Progenitor cell of endocrine pancreas (in vitro differentiated cells): ENCODE data around the gene CDH4. TPM values are rescaled to one million over a fixed set of nuclear protein-coding genes. Genes with fewer than 3 reads are reported as not detected.

Experiments
- DNase-seq: peaks from one replicate; pipeline ENCODE4 v3.0.0; 2021; ENCODE audit warnings: low spot score; ENCODE audit not compliant: unreplicated experiment
- H3K27ac Mint-ChIP-seq: 2 replicates; pipeline ENCODE4 v1.8.0; 2021; ENCODE audit warnings: mild to moderate bottlenecking, moderate library complexity, mixed read lengths
- H3K27me3 Mint-ChIP-seq: 2 replicates; pipeline ENCODE4 v1.8.0; 2021; ENCODE audit warnings: mixed read lengths
- H3K36me3 Mint-ChIP-seq: 2 replicates; pipeline ENCODE4 v1.8.0; 2022; ENCODE audit warnings: mixed read lengths; ENCODE audit not compliant: insufficient read depth
- H3K4me1 Mint-ChIP-seq: 2 replicates; pipeline ENCODE4 v1.8.0; 2021; ENCODE audit warnings: low read depth, mixed read lengths
- H3K4me3 Mint-ChIP-seq: 2 replicates; pipeline ENCODE4 v1.8.0; 2021; ENCODE audit warnings: low read depth, mild to moderate bottlenecking, moderate library complexity, mixed read lengths
- H3K9me3 Mint-ChIP-seq: 2 replicates; pipeline ENCODE4 v1.8.0; 2021; ENCODE audit warnings: low read depth, mixed read lengths
- total RNA-seq: library from RNA; stranded (reverse); gene quantifications from 2 replicates; pipeline ENCODE4 v1.2.1, GENCODE V29; 2021
- TF ChIP-seq, protein P1 (sequence below): fragments of 200-600 bp; sonication (generic); IDR thresholded peaks from one replicate; pipeline ENCODE4 v1.5.0; 2021; ENCODE audit warnings: antibody characterized with exemption, mild to moderate bottlenecking; ENCODE audit not compliant: unreplicated experiment

CDH4 gene
- total RNA-seq, 1 donor from 2014 or later: 0.43 TPM

DNA sequence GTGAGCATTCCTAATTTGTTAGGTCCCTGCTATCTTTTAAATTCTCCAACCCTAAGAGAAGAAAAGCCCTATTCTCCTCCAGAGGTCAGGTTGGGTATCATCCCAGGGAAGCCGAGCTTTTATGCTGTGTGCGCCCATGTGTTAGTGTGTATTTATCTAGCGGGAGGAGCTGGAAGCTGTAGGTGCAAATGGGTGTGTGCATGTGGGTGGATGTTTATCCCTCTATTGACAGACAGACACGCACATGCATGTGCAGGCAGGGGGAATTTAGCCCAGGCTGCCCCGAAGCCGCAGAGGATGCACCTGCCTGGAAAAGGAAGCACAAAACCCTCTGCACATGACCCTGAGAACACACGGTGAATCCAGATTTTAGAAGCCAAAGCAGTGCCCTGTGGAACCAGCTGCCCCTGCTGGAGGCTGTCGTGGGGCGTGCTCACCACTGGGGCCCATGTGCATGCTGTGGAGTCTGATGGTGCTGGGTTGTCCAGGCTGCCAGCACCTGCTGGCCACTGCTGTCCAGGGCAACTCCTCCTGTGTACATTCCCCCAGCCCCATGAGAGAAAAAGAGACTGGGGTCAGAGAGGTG lies 416.1 kb downstream of the CDH4 start:
- Mint-ChIP-seq H3K4me3 (no peak overlapping the region), H3K27ac (no peak overlapping the region), H3K27me3 (peaks cover 10% of the 10 kb centered on the region), H3K4me1 (no peaks in the 10 kb centered on the region), H3K9me3 (peaks cover 4% of the 10 kb centered on the region), H3K36me3 (no peaks in the 10 kb centered on the region)
- TF ChIP-seq, protein P1, sequence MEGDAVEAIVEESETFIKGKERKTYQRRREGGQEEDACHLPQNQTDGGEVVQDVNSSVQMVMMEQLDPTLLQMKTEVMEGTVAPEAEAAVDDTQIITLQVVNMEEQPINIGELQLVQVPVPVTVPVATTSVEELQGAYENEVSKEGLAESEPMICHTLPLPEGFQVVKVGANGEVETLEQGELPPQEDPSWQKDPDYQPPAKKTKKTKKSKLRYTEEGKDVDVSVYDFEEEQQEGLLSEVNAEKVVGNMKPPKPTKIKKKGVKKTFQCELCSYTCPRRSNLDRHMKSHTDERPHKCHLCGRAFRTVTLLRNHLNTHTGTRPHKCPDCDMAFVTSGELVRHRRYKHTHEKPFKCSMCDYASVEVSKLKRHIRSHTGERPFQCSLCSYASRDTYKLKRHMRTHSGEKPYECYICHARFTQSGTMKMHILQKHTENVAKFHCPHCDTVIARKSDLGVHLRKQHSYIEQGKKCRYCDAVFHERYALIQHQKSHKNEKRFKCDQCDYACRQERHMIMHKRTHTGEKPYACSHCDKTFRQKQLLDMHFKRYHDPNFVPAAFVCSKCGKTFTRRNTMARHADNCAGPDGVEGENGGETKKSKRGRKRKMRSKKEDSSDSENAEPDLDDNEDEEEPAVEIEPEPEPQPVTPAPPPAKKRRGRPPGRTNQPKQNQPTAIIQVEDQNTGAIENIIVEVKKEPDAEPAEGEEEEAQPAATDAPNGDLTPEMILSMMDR: no peak
- no peak for DNase-seq

DNA sequence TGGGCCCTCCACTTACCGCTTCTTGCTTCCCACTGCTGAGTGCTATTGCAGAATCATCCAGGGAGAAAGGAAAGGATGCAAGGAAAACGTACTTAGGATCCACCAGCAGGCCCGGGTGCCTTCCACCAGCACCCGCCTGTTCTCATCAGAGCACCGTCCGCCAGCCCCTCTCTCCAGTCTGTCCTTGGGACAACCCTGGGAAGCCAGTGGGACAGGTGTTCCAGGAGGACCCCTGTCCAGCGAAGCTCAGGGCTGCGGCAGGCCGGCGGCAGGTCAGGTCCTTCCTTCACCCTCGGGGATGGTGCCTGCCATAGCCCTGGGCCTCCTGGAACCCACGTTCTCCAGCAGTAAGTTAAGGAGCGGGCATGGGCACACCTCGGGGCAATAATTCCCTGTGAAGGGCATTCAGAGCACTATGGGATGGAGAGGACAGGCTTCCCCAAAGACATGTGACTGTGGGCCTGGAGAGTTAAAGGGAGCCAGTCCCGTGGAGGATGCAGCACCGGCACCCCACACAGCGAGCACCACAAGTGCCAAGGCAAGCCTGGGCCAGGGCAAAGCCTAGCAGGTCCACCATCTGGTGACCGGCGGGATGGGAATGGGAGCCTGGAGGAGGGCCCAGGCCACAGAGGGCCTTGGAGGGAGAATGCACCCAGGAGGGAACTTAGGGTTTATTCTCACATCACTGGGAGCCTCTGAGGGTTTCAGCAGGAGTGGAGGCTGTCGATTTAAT lies 416.9 kb downstream of the CDH4 start:
- H3K4me1 Mint-ChIP-seq: no peaks in the 10 kb centered on the region
- H3K9me3 Mint-ChIP-seq: peaks cover 4% of the 10 kb centered on the region
- no peak overlapping the region for H3K27ac Mint-ChIP-seq
- no peak overlapping the region for H3K4me3 Mint-ChIP-seq
- no peak for DNase-seq
- no peaks in the 10 kb centered on the region for H3K36me3 Mint-ChIP-seq
- H3K27me3 Mint-ChIP-seq: peaks cover 15% of the 10 kb centered on the region
- TF ChIP-seq, protein P1: no peak

DNA sequence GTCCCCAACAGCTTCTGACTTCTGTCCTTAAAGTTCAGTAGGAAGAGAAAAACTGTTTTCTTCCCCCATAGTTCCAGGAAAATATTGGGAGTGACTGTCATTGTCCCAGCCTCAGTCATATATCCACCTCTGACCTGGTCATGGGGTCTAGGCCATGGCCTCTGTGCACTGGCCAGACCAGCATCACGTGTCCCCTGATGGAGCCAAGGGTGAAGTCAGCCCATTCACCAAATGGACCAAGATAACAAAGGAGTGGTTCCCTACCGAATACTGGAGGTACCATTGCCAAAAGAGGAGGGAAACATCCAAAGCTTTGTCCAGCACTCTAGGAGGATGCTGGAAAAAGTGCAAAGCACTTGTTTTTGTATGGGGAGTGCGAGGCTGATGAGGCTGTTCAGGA lies 418.2 kb downstream of the CDH4 start:
- TF ChIP-seq, protein P1: no peak
- Mint-ChIP-seq H3K36me3 (no peaks in the 10 kb centered on the region), H3K9me3 (peaks cover 4% of the 10 kb centered on the region), H3K4me3 (no peak overlapping the region), H3K4me1 (no peaks in the 10 kb centered on the region), H3K27me3 (peaks cover 20% of the 10 kb centered on the region), H3K27ac (no peak overlapping the region)
- DNase-seq: no peak

DNA sequence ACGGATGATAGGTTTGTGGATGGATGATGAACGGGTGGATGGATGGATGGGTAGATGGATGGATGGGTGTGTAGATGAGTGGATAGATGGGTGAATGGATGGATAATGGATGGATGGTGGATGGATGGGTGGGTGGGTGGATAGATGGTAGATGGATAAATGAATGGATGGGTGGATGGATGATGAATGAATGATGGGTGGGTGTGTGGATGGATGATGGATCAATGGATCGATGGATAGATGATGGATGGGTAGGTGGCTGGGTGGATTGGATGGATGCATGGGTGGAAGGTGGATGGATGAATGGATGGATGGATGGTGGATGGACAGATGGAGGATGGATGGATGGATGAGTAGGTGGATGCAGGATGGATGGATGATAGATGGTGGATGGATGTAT lies 419.5 kb downstream of the CDH4 start:
- TF ChIP-seq, protein P1: no peak
- Mint-ChIP-seq H3K4me3 (no peak overlapping the region), H3K4me1 (no peaks in the 10 kb centered on the region), H3K27me3 (peaks cover 20% of the 10 kb centered on the region), H3K27ac (no peak overlapping the region), H3K36me3 (no peaks in the 10 kb centered on the region), H3K9me3 (peaks cover 4% of the 10 kb centered on the region)
- DNase-seq: no peak

DNA sequence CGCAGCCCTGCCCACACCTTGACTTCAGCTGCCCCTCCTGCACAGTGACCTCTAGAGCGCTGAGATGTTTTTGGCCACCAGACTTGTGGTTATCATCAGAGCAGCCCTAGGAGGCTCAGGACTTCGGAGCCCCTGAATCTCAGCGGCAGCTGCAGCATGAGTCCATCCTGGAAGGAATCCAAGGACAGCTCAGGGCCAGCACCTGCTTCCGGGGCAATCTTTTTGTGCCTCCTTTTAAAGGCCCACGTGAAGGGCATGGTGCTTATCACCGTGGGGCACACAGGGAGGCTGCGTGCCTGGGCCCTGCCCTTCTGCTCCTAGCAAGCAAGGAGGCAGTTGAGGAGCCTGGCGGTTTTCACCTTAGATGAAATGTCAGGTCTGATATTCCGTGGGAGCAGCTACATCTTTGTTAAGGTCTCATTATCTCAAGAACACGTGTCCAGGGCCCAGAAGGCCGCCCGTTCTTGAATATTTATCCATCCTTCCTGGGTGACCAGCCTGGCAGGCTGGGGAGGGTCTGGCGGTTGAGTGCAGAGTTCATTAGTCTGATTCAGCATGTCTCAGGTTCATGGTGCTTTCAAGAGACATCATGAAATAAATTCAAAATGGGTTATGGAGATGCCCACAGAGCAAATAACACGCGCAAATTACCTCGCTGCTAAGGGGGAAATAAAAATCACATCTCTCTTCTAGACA lies 421.2 kb downstream of the CDH4 start:
- DNase-seq: no peak
- no peaks in the 10 kb centered on the region for H3K36me3 Mint-ChIP-seq
- no peak overlapping the region for H3K27ac Mint-ChIP-seq
- TF ChIP-seq, protein P1: no peak
- no peak overlapping the region for H3K4me3 Mint-ChIP-seq
- H3K9me3 Mint-ChIP-seq: peaks cover 4% of the 10 kb centered on the region
- H3K4me1 Mint-ChIP-seq: no peaks in the 10 kb centered on the region
- peaks cover 24% of the 10 kb centered on the region for H3K27me3 Mint-ChIP-seq
